ENCODE results near the gene PPP1R13L. TPM values are rescaled to one million over a fixed set of nuclear protein-coding genes. Genes with fewer than 3 reads are reported as not detected.
A peak's percentile ranks its signal among the peaks of the same experiment; 100 is the strongest.
"Not testable (repeated sequence)": the region's sequence is repeated elsewhere in the genome, so short reads cannot be mapped to it uniquely, and the experiment has no call there.

Gene PPP1R13L
- total RNA-seq, 2 donors from 2014 or later = 17.9 to 26.4 TPM

DNA sequence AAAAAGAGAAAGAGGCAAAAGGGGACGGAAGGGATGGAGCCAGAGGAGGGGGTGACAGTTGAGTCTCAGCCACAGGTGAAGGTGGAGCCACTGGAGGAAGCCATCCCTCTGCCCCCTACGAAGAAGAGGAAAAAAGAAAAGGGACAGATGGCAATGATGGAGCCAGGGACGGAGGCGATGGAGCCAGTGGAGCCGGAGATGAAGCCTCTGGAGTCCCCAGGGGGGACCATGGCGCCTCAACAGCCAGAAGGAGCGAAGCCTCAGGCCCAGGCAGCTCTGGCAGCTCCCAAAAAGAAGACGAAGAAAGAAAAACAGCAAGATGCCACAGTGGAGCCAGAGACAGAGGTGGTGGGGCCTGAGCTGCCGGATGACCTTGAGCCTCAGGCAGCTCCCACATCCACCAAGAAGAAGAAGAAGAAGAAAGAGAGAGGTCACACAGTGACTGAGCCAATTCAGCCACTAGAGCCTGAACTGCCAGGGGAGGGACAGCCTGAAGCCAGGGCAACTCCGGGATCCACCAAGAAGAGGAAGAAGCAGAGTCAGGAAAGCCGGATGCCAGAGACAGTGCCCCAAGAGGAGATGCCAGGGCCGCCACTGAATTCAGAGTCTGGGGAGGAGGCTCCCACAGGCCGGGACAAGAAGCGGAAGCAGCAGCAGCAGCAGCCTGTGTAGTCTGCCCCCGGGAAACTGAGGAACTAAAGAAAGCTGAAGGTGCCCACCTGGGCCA, 4.1 kb upstream of the PPP1R13L start:
- peaks cover 18% of the 10 kb centered on the region for H3K36me3 ChIP-seq (ENCODE audit: control insufficient read depth, insufficient read depth, low read length)
- Mint-ChIP-seq H3K36me3 (ENCODE audit: low read depth) (peaks cover 36% of the 10 kb centered on the region), H3K4me1 (peaks cover 4% of the 10 kb centered on the region), H3K27ac (no peak overlapping the region), H3K27me3 (ENCODE audit: insufficient read depth) (no peaks in the 10 kb centered on the region), H3K9me3 (no peaks in the 10 kb centered on the region), H3K4me3 (no peak overlapping the region)
- no peak for DNase-seq
- WGBS, 2 experiments (ENCODE audit: insufficient coverage in 1 of 2, insufficient read length in 1 of 2) = 93 to 94% methylated on average over 14 to 15 of the region's 15 CpGs
- no peak overlapping the region for H3K9ac ChIP-seq (ENCODE audit: extremely low read depth, low read length, poor library complexity, severe bottlenecking)
- no peak overlapping the region for H3K27ac ChIP-seq (ENCODE audit: low read depth, low read length)
- H3K9me3 ChIP-seq (ENCODE audit: control insufficient read depth, low read length) = no peaks in the 10 kb centered on the region
- TF ChIP-seq, protein P1, sequence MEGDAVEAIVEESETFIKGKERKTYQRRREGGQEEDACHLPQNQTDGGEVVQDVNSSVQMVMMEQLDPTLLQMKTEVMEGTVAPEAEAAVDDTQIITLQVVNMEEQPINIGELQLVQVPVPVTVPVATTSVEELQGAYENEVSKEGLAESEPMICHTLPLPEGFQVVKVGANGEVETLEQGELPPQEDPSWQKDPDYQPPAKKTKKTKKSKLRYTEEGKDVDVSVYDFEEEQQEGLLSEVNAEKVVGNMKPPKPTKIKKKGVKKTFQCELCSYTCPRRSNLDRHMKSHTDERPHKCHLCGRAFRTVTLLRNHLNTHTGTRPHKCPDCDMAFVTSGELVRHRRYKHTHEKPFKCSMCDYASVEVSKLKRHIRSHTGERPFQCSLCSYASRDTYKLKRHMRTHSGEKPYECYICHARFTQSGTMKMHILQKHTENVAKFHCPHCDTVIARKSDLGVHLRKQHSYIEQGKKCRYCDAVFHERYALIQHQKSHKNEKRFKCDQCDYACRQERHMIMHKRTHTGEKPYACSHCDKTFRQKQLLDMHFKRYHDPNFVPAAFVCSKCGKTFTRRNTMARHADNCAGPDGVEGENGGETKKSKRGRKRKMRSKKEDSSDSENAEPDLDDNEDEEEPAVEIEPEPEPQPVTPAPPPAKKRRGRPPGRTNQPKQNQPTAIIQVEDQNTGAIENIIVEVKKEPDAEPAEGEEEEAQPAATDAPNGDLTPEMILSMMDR (conservative IDR thresholded peaks at IDR 0.05) = no peak
- H3K27me3 ChIP-seq (ENCODE audit: control insufficient read depth, insufficient read depth, low read length, poor library complexity, severe bottlenecking) = no peaks in the 10 kb centered on the region
- no peak overlapping the region for H3K4me3 ChIP-seq (ENCODE audit: low read length)
- peaks cover 2% of the 10 kb centered on the region for H3K4me1 ChIP-seq (ENCODE audit: control insufficient read depth, insufficient read depth, low read length)

DNA sequence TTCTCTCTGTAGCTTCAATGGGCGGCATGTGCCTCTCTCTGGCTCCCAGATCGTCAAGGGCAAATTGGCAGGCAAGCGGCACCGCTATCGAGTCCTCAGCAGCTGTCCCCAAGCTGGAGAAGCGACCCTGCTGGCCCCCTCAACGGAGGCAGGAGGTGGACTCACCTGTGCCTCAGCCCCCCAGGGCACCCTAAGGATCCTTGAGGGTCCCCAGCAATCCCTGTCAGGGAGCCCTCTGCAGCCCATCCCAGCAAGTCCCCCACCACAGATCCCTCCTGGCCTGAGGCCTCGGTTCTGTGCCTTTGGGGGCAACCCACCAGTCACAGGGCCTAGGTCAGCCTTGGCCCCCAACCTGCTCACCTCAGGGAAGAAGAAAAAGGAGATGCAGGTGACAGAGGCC, 3.3 kb upstream of the PPP1R13L start:
- H3K27me3 Mint-ChIP-seq (ENCODE audit: insufficient read depth) = peaks cover 6% of the 10 kb centered on the region
- Histone ChIP-seq H3K36me3 (ENCODE audit: control insufficient read depth, insufficient read depth, low read length) (peaks cover 17% of the 10 kb centered on the region), H3K9ac (ENCODE audit: extremely low read depth, low read length, poor library complexity, severe bottlenecking) (no peak overlapping the region), H3K4me3 (ENCODE audit: low read length) (no peak overlapping the region), H3K27me3 (ENCODE audit: control insufficient read depth, insufficient read depth, low read length, poor library complexity, severe bottlenecking) (no peaks in the 10 kb centered on the region), H3K27ac (ENCODE audit: low read depth, low read length) (no peak overlapping the region), H3K9me3 (ENCODE audit: control insufficient read depth, low read length) (no peaks in the 10 kb centered on the region), H3K4me1 (ENCODE audit: control insufficient read depth, insufficient read depth, low read length) (peaks cover 2% of the 10 kb centered on the region)
- no peak for DNase-seq
- H3K4me3 Mint-ChIP-seq = peak overlapping the region; percentile 86
- TF ChIP-seq, protein P1 (conservative IDR thresholded peaks at IDR 0.05) = no peak
- no peaks in the 10 kb centered on the region for H3K9me3 Mint-ChIP-seq
- H3K4me1 Mint-ChIP-seq = peaks cover 13% of the 10 kb centered on the region
- H3K27ac Mint-ChIP-seq = no peak overlapping the region
- 93 to 94% methylated on average over 2 to 8 of the region's 8 CpGs for WGBS, 2 experiments (ENCODE audit: insufficient coverage in 1 of 2, insufficient read length in 1 of 2)
- peaks cover 27% of the 10 kb centered on the region for H3K36me3 Mint-ChIP-seq (ENCODE audit: low read depth)

DNA sequence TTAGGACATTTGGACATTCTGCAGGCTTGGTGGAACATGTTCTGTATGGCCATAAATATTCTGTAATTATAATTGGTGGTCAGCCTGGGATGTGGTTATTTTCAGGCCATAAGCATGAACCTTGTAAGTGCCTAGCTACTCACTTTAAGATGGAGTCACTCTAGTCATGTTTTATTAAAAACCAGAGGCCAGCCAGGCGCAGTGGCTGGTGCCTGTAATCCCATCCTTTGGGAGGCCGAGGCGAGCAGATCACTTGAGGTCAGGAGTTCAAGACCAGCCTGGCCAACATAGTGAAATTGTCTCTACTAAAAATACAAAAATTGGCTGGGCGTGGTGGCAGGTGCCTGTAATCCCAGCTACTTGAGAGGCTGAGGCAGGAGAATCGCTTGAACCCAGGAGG, 2.7 kb upstream of the PPP1R13L start:
- H3K4me3 Mint-ChIP-seq = peak overlapping the region; percentile 86
- peaks cover 14% of the 10 kb centered on the region for H3K36me3 ChIP-seq (ENCODE audit: control insufficient read depth, insufficient read depth, low read length)
- peaks cover 18% of the 10 kb centered on the region for H3K4me1 Mint-ChIP-seq
- H3K4me3 ChIP-seq (ENCODE audit: low read length) = peak overlapping the region; percentile 91
- H3K9me3 Mint-ChIP-seq; H3K27me3 ChIP-seq (ENCODE audit: control insufficient read depth, insufficient read depth, low read length, poor library complexity, severe bottlenecking); H3K27ac ChIP-seq (ENCODE audit: low read depth, low read length); H3K4me1 ChIP-seq (ENCODE audit: control insufficient read depth, insufficient read depth, low read length); H3K9me3 ChIP-seq (ENCODE audit: control insufficient read depth, low read length); H3K27me3 Mint-ChIP-seq (ENCODE audit: insufficient read depth); H3K27ac Mint-ChIP-seq; H3K9ac ChIP-seq (ENCODE audit: extremely low read depth, low read length, poor library complexity, severe bottlenecking); DNase-seq: not testable (repeated sequence)
- peaks cover 24% of the 10 kb centered on the region for H3K36me3 Mint-ChIP-seq (ENCODE audit: low read depth)
- 92 to 94% methylated on average over 5 of the region's 5 CpGs for WGBS, 2 experiments (ENCODE audit: insufficient coverage in 1 of 2, insufficient read length in 1 of 2)

DNA sequence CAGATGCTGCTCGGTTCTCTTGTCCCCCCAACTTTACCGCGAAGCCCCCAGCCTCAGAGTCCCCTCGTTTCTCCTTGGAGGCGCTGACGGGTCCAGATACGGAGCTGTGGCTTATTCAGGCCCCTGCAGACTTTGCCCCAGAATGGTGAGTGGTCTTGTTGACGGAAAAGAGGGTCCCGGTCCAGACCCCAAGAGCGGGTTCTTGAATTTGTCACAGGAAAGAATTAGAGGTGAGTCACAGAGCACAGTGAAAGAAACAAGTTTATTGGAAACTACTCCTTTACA, 2.2 kb upstream of the PPP1R13L start:
- no peak for DNase-seq
- WGBS, 2 experiments (ENCODE audit: insufficient coverage in 1 of 2, insufficient read length in 1 of 2) = 2 to 5% methylated on average over 4 to 10 of the region's 10 CpGs
- H3K27ac Mint-ChIP-seq = peak overlapping the region; percentile 99

More for the DNA sequence above, 2.2 kb upstream of the PPP1R13L start:
- Mint-ChIP-seq H3K27me3 (ENCODE audit: insufficient read depth) (peaks cover 6% of the 10 kb centered on the region), H3K36me3 (ENCODE audit: low read depth) (peaks cover 21% of the 10 kb centered on the region), H3K4me3 (peak overlapping the region; percentile 86), H3K4me1 (peaks cover 20% of the 10 kb centered on the region), H3K9me3 (no peaks in the 10 kb centered on the region)
- Histone ChIP-seq H3K4me3 (ENCODE audit: low read length) (peak overlapping the region; percentile 91), H3K9ac (ENCODE audit: extremely low read depth, low read length, poor library complexity, severe bottlenecking) (peak overlapping the region; percentile 97), H3K27ac (ENCODE audit: low read depth, low read length) (no peak overlapping the region), H3K4me1 (ENCODE audit: control insufficient read depth, insufficient read depth, low read length) (peaks cover 2% of the 10 kb centered on the region), H3K9me3 (ENCODE audit: control insufficient read depth, low read length) (no peaks in the 10 kb centered on the region), H3K27me3 (ENCODE audit: control insufficient read depth, insufficient read depth, low read length, poor library complexity, severe bottlenecking) (no peaks in the 10 kb centered on the region), H3K36me3 (ENCODE audit: control insufficient read depth, insufficient read depth, low read length) (peaks cover 14% of the 10 kb centered on the region)
- TF ChIP-seq, protein P1 (conservative IDR thresholded peaks at IDR 0.05) = no peak
